GM23338 (cell line): Measurements from ENCODE around the gene MYLK. TPM values are rescaled to one million over a fixed set of nuclear protein-coding genes. Genes with fewer than 3 reads are reported as not detected.

Experiments used
- ATAC-seq: fragments of 200-7000 bp; cut with Tn5 transposase; 3 replicates; pipeline ENCODE4 v1.9.1; 2020
- DNase-seq: peaks from one replicate; pipeline ENCODE4 v3.0.0-alpha.2; 2015; ENCODE audit warnings: low spot score
- H2AFZ ChIP-seq: fragments of 200-600 bp; sonication (generic); 2 replicates; pipeline ENCODE4 v1.8.0; 2016; ENCODE audit warnings: antibody characterized with exemption, mild to moderate bottlenecking, moderate library complexity
- H3F3A ChIP-seq: fragments of 200-600 bp; sonication (generic); replicated peaks from 2 replicates; pipeline ENCODE4 v1.8.0; 2017; ENCODE audit warnings: antibody characterized with exemption, mixed run types, low read depth
- H3K27ac ChIP-seq: fragments of 200-600 bp; sonication (generic); 2 replicates; pipeline ENCODE4 v1.6.1; 2016; ENCODE audit warnings: low read depth
- H3K27me3 ChIP-seq: fragments of 200-600 bp; sonication (generic); 2 replicates; pipeline ENCODE4 v1.8.0; 2016; ENCODE audit warnings: mild to moderate bottlenecking, mixed run types, moderate library complexity; ENCODE audit not compliant: insufficient read depth
- H3K36me3 ChIP-seq: fragments of 200-600 bp; sonication (generic); 2 replicates; pipeline ENCODE4 v1.8.0; 2016; ENCODE audit warnings: mild to moderate bottlenecking; ENCODE audit not compliant: insufficient read depth
- H3K4me1 ChIP-seq: fragments of 200-600 bp; sonication (generic); 2 replicates; pipeline ENCODE4 v1.8.0; 2016; ENCODE audit warnings: mild to moderate bottlenecking, moderate library complexity; ENCODE audit not compliant: insufficient read depth
- H3K4me2 ChIP-seq: fragments of 200-600 bp; sonication (generic); 2 replicates; pipeline ENCODE4 v1.7.1; 2017; ENCODE audit warnings: mixed run types
- H3K4me3 ChIP-seq: fragments of 200-600 bp; sonication (generic); 2 replicates; pipeline ENCODE4 v1.6.1; 2016; ENCODE audit warnings: mixed run types
- H3K79me2 ChIP-seq: fragments of 200-600 bp; sonication (generic); replicated peaks from 2 replicates; pipeline ENCODE4 v1.8.0; 2017; ENCODE audit warnings: mild to moderate bottlenecking; ENCODE audit not compliant: insufficient read depth
- H3K9me2 ChIP-seq: fragments of 200-600 bp; sonication (generic); 2 replicates; pipeline ENCODE4 v1.8.0; 2017; ENCODE audit not compliant: insufficient read depth
- H4K20me1 ChIP-seq: fragments of 200-600 bp; sonication (generic); replicated peaks from 2 replicates; pipeline ENCODE4 v1.8.0; 2017; ENCODE audit warnings: mild to moderate bottlenecking; ENCODE audit not compliant: insufficient read depth
- H3K27ac Mint-ChIP-seq: 2 replicates; pipeline ENCODE4 v1.8.0; 2020; ENCODE audit warnings: inconsistent platforms, mild to moderate bottlenecking, moderate library complexity, mixed read lengths
- H3K27me3 Mint-ChIP-seq: 3 replicates; pipeline ENCODE4 v1.8.0; 2022; ENCODE audit warnings: low read depth, mild to moderate bottlenecking, moderate library complexity, mixed read lengths, inconsistent platforms; ENCODE audit not compliant: insufficient read depth, poor library complexity
- H3K36me3 Mint-ChIP-seq: 3 replicates; pipeline ENCODE4 v1.8.0; 2021; ENCODE audit warnings: low read depth, mild to moderate bottlenecking, inconsistent platforms, moderate library complexity, mixed read lengths
- H3K4me1 Mint-ChIP-seq: 3 replicates; pipeline ENCODE4 v1.8.0; 2020; ENCODE audit warnings: mild to moderate bottlenecking, inconsistent platforms, mixed read lengths
- H3K4me3 Mint-ChIP-seq: 3 replicates; pipeline ENCODE4 v1.8.0; 2021; ENCODE audit warnings: moderate library complexity, mild to moderate bottlenecking, inconsistent platforms, mixed read lengths
- H3K9me3 Mint-ChIP-seq: 3 replicates; pipeline ENCODE4 v1.8.0; 2020; ENCODE audit warnings: moderate library complexity, mild to moderate bottlenecking, inconsistent platforms, mixed read lengths
- CREB1 ChIP-seq: fragments of 250-450 bp; sonication (Bioruptor Pico); IDR thresholded peaks from 2 replicates; pipeline ENCODE4 v1.5.0; 2020; ENCODE audit warnings: low read depth, mild to moderate bottlenecking, moderate library complexity
- CTCF ChIP-seq, 2 experiments: fragments of 200-600 bp in 1 of 2; sonication (generic) in 1 of 2; conservative IDR thresholded peaks; 2 replicates each; pipeline versions ENCODE4 v1.5.1 to v1.6.1; 2016 to 2017; ENCODE audit warnings: antibody characterized with exemption in 2 of 2, low read depth in 2 of 2, mild to moderate bottlenecking in 2 of 2, moderate library complexity in 1 of 2
- ETS1 ChIP-seq: IDR thresholded peaks from 2 replicates; pipeline ENCODE4 v1.6.1; 2016; ENCODE audit warnings: antibody characterized with exemption
- EZH2 ChIP-seq: fragments of 200-600 bp; sonication (generic); IDR thresholded peaks from one replicate; pipeline ENCODE4 v1.8.0; 2017; ENCODE audit warnings: antibody characterized with exemption, mild to moderate bottlenecking, low read depth; ENCODE audit not compliant: unreplicated experiment
- EZH2phosphoT487 ChIP-seq: fragments of 200-600 bp; sonication (generic); IDR thresholded peaks from one replicate; pipeline ENCODE4 v1.8.1; 2018; ENCODE audit warnings: antibody characterized with exemption; ENCODE audit not compliant: unreplicated experiment
- NANOG ChIP-seq: IDR thresholded peaks from 2 replicates; pipeline ENCODE4 v1.6.1; 2016; ENCODE audit warnings: antibody characterized with exemption, borderline replicate concordance
- POLR2AphosphoS5 ChIP-seq: IDR thresholded peaks from 2 replicates; pipeline ENCODE4 v1.6.1; 2016; ENCODE audit warnings: antibody characterized with exemption, low read depth
- REST ChIP-seq: IDR thresholded peaks from one replicate; pipeline ENCODE4 v1.6.1; 2018; ENCODE audit warnings: antibody characterized with exemption; ENCODE audit not compliant: unreplicated experiment
- STAT1 ChIP-seq: IDR thresholded peaks from one replicate; pipeline ENCODE4 v1.6.1; 2016; ENCODE audit warnings: antibody characterized with exemption; ENCODE audit not compliant: unreplicated experiment
- ZNF114 ChIP-seq: fragments of 250-450 bp; sonication (Bioruptor Pico); IDR thresholded peaks from 2 replicates; pipeline ENCODE4 v1.5.0; 2020; ENCODE audit warnings: mild to moderate bottlenecking, moderate library complexity
- ZNF331 ChIP-seq: fragments of 250-450 bp; sonication (Bioruptor Pico); IDR thresholded peaks from 2 replicates; pipeline ENCODE4 v1.5.0; 2020; ENCODE audit warnings: low read depth, mild to moderate bottlenecking, moderate library complexity
- polyA plus RNA-seq: library from polyadenylated mRNA; unstranded; fragments of >200 nt; fragmentation: Nextera tagmentation; extraction: Ambion mirVana; gene quantifications from 2 replicates; pipeline ENCODE4 v1.2.1, GENCODE V29; 2016
- total RNA-seq: library from RNA; depleted of rRNA; stranded (reverse); fragments of >200 nt; shearing (Covaris generic); gene quantifications from 2 replicates; pipeline ENCODE4 v1.2.3, GENCODE V29; 2014

The MYLK gene
- total and polyA plus RNA-seq, 2 experiments from 2014 or later: 11.5 to 17.9 TPM

GRCh38 chr3:123899300-123899865 lies 15.3 kb upstream of the MYLK start:
- Mint-ChIP-seq H3K4me1 (no peaks in the 10 kb centered on the region), H3K4me3 (no peak overlapping the region), H3K27me3 (peaks cover 2% of the 10 kb centered on the region), H3K36me3 (no peaks in the 10 kb centered on the region), H3K9me3 (peaks cover 2% of the 10 kb centered on the region; the same call in 1 of the 3 replicates), H3K27ac (no peak overlapping the region)
- ATAC-seq (no peak), DNase-seq (no peak)
- H3F3A ChIP-seq: no peaks in the 10 kb centered on the region
- peak overlapping the region; percentile 11; the same call in 1 of the 2 replicates for H2AFZ ChIP-seq
- no peak overlapping the region for H3K27ac ChIP-seq
- H3K4me1 ChIP-seq: no peaks in the 10 kb centered on the region
- no peak overlapping the region for H3K4me3 ChIP-seq
- no peaks in the 10 kb centered on the region for H3K9me2 ChIP-seq
- H4K20me1 ChIP-seq: no peaks in the 10 kb centered on the region
- H3K27me3 ChIP-seq: no peaks in the 10 kb centered on the region
- TF ChIP-seq REST (no peak), ZNF331 (CRISPR knock-in tag) (no peak), NANOG (no peak), STAT1 (no peak), CTCF (conservative IDR thresholded peaks at IDR 0.05; ENCODE audit: low read depth in 2 of 2) (no peak), CREB1 (CRISPR knock-in tag) (no peak), ETS1 (no peak), EZH2phosphoT487 (no peak)
- no peak overlapping the region for H3K4me2 ChIP-seq
- H3K79me2 ChIP-seq: no peaks in the 10 kb centered on the region
- H3K36me3 ChIP-seq: no peaks in the 10 kb centered on the region

- Histone ChIP-seq H3K4me1 (no peaks in the 10 kb centered on the region), H3K9me2 (no peaks in the 10 kb centered on the region), H3K27ac (no peak overlapping the region), H3K27me3 (no peaks in the 10 kb centered on the region), H3K4me2 (no peak overlapping the region), H3K36me3 (no peaks in the 10 kb centered on the region), H3K79me2 (no peaks in the 10 kb centered on the region), H4K20me1 (no peaks in the 10 kb centered on the region), H2AFZ (no peak overlapping the region), H3F3A (no peaks in the 10 kb centered on the region), H3K4me3 (no peak overlapping the region)
- Mint-ChIP-seq H3K36me3 (peaks cover 30% of the 10 kb centered on the region; the same call in 2 of the 3 replicates), H3K27me3 (no peaks in the 10 kb centered on the region), H3K27ac (no peak overlapping the region), H3K9me3 (peaks cover 51% of the 10 kb centered on the region), H3K4me3 (no peak overlapping the region), H3K4me1 (no peaks in the 10 kb centered on the region)
- no peak for ATAC-seq
- DNase-seq: no peak
- no peak for TF ChIP-seq CREB1 (CRISPR knock-in tag)
- no peak for TF ChIP-seq ZNF114 (CRISPR knock-in tag)
- no peak for TF ChIP-seq STAT1
- no peak for TF ChIP-seq ETS1
- TF ChIP-seq CTCF (conservative IDR thresholded peaks at IDR 0.05; ENCODE audit: low read depth in 2 of 2): no peak
- TF ChIP-seq EZH2: no peak
- TF ChIP-seq POLR2AphosphoS5: no peak
- no peak for TF ChIP-seq NANOG
These were observed 8.9 kb upstream of the MYLK start for GRCh38 chr3:123893012-123893411.
